ENCODE measurements around the gene HBG2. TPM values are rescaled to one million over a fixed set of nuclear protein-coding genes. Genes with fewer than 3 reads are reported as not detected.
"Not testable (repeated sequence)": the region's sequence is repeated elsewhere in the genome, so short reads cannot be mapped to it uniquely, and the experiment has no call there.

HBG2 gene
- 0.82 TPM for total RNA-seq (ENCODE audit: unreplicated experiment)
- long read RNA-seq, result 0 reads

GRCh38 chr11:5254646-5255413 lies at the start of gene HBG2:
TSS of gene HBG2 (minus strand) at chr11:5254781. CDS start at chr11:5254728, 53 bp downstream.
- not testable (repeated sequence) for H3K36me3 Mint-ChIP-seq (ENCODE audit: low read depth, unreplicated experiment)

GRCh38 chr11:5304046-5304445 lies 49.5 kb upstream of the HBG2 start:
- DNase-seq (ENCODE audit: low spot score), result no peak
- TF ChIP-seq CTCF (IDR thresholded peaks at IDR 0.05; ENCODE audit: unreplicated experiment), result no peak
- no peak overlapping the region for H3K4me3 Mint-ChIP-seq (ENCODE audit: unreplicated experiment)
- no peaks in the 10 kb centered on the region for H3K36me3 Mint-ChIP-seq (ENCODE audit: low read depth, unreplicated experiment)
- no peaks in the 10 kb centered on the region for H3K27me3 Mint-ChIP-seq (ENCODE audit: unreplicated experiment)
- H3K9me3 Mint-ChIP-seq (ENCODE audit: unreplicated experiment), result no peaks in the 10 kb centered on the region
- no peaks in the 10 kb centered on the region for H3K4me1 Mint-ChIP-seq (ENCODE audit: unreplicated experiment)
- H3K27ac Mint-ChIP-seq (ENCODE audit: unreplicated experiment), result no peak overlapping the region

More at GRCh38 chr11:5254646-5255413, at the start of gene HBG2:
- not testable (repeated sequence) for H3K27me3 Mint-ChIP-seq (ENCODE audit: unreplicated experiment); H3K4me3 Mint-ChIP-seq (ENCODE audit: unreplicated experiment); H3K9me3 Mint-ChIP-seq (ENCODE audit: unreplicated experiment); H3K27ac Mint-ChIP-seq (ENCODE audit: unreplicated experiment); H3K4me1 Mint-ChIP-seq (ENCODE audit: unreplicated experiment); DNase-seq (ENCODE audit: low spot score)

GRCh38 chr11:5303626-5304025 lies 49.0 kb upstream of the HBG2 start:
- no peak for TF ChIP-seq CTCF (IDR thresholded peaks at IDR 0.05; ENCODE audit: unreplicated experiment)
- Mint-ChIP-seq H3K27ac (ENCODE audit: unreplicated experiment) (no peak overlapping the region), H3K27me3 (ENCODE audit: unreplicated experiment) (no peaks in the 10 kb centered on the region), H3K36me3 (ENCODE audit: low read depth, unreplicated experiment) (no peaks in the 10 kb centered on the region), H3K9me3 (ENCODE audit: unreplicated experiment) (no peaks in the 10 kb centered on the region), H3K4me1 (ENCODE audit: unreplicated experiment) (no peaks in the 10 kb centered on the region), H3K4me3 (ENCODE audit: unreplicated experiment) (no peak overlapping the region)
- DNase-seq (ENCODE audit: low spot score), result no peak

GRCh38 chr11:5301846-5302245 lies 47.3 kb upstream of the HBG2 start, which contains the start of gene OR51B4:
TSS of gene OR51B4 (minus strand) at chr11:5301946. CDS start at chr11:5301946, 0 bp downstream.
- DNase-seq (ENCODE audit: low spot score), result no peak
- no peaks in the 10 kb centered on the region for H3K36me3 Mint-ChIP-seq (ENCODE audit: low read depth, unreplicated experiment)
- no peaks in the 10 kb centered on the region for H3K4me1 Mint-ChIP-seq (ENCODE audit: unreplicated experiment)
- TF ChIP-seq CTCF (IDR thresholded peaks at IDR 0.05; ENCODE audit: unreplicated experiment), result no peak
- no peak within 1 kb of the TSS for H3K4me3 Mint-ChIP-seq (ENCODE audit: unreplicated experiment)
- H3K9me3 Mint-ChIP-seq (ENCODE audit: unreplicated experiment), result no peaks in the 10 kb centered on the region
- H3K27me3 Mint-ChIP-seq (ENCODE audit: unreplicated experiment), result no peaks in the 10 kb centered on the region
- H3K27ac Mint-ChIP-seq (ENCODE audit: unreplicated experiment), result no peak within 1 kb of the TSS

GRCh38 chr11:5300251-5300650 lies 45.7 kb upstream of the HBG2 start:
- Mint-ChIP-seq H3K36me3 (ENCODE audit: low read depth, unreplicated experiment) (no peaks in the 10 kb centered on the region), H3K4me3 (ENCODE audit: unreplicated experiment) (no peak overlapping the region), H3K9me3 (ENCODE audit: unreplicated experiment) (no peaks in the 10 kb centered on the region), H3K27ac (ENCODE audit: unreplicated experiment) (no peak overlapping the region), H3K27me3 (ENCODE audit: unreplicated experiment) (no peaks in the 10 kb centered on the region), H3K4me1 (ENCODE audit: unreplicated experiment) (no peaks in the 10 kb centered on the region)
- TF ChIP-seq CTCF (IDR thresholded peaks at IDR 0.05; ENCODE audit: unreplicated experiment), result no peak
- no peak for DNase-seq (ENCODE audit: low spot score)
